PFSK-1 (cell line): Measurements from ENCODE around the gene AP5Z1.

Experiments
- POLR2AphosphoS5 ChIP-seq: IDR thresholded peaks from 2 replicates; pipeline ENCODE4 v1.6.1; 2012; ENCODE audit warnings: low read depth, mild to moderate bottlenecking, control low read depth, low read length, moderate library complexity
- REST ChIP-seq, 2 experiments: IDR thresholded peaks; 2 replicates each; pipeline versions ENCODE4 v1.6.1 to v1.8.0; 2011 to 2012; ENCODE audit warnings: low read depth in 2 of 2, low read length in 2 of 2, control low read depth in 1 of 2, inconsistent platforms in 1 of 2, mild to moderate bottlenecking in 1 of 2, moderate library complexity in 1 of 2; ENCODE audit not compliant: insufficient read depth in 1 of 2
- SIN3A ChIP-seq: IDR thresholded peaks from 2 replicates; pipeline ENCODE4 v1.6.1; 2012; ENCODE audit warnings: mild to moderate bottlenecking, low read length, moderate library complexity, borderline replicate concordance; ENCODE audit not compliant: insufficient read depth
- TAF1 ChIP-seq: IDR thresholded peaks from 2 replicates; pipeline ENCODE4 v1.6.1; 2012; ENCODE audit warnings: low read length, control low read depth, borderline replicate concordance; ENCODE audit not compliant: insufficient read depth

GRCh38 chr7:4803397-4804241, 28.2 kb downstream of the AP5Z1 start:
- TF ChIP-seq POLR2AphosphoS5, result no peak
- TF ChIP-seq TAF1, result no peak
- no peak for TF ChIP-seq REST (IDR thresholded peaks at IDR 0.05; ENCODE audit: insufficient read depth in 1 of 2, low read depth in 2 of 2, low read length in 2 of 2)
- no peak for TF ChIP-seq SIN3A
